ENCODE results near the gene MYL4.
"Not testable (repeated sequence)": the region's sequence is repeated elsewhere in the genome, so short reads cannot be mapped to it uniquely, and the experiment has no call there.

The MYL4 gene

DNA sequence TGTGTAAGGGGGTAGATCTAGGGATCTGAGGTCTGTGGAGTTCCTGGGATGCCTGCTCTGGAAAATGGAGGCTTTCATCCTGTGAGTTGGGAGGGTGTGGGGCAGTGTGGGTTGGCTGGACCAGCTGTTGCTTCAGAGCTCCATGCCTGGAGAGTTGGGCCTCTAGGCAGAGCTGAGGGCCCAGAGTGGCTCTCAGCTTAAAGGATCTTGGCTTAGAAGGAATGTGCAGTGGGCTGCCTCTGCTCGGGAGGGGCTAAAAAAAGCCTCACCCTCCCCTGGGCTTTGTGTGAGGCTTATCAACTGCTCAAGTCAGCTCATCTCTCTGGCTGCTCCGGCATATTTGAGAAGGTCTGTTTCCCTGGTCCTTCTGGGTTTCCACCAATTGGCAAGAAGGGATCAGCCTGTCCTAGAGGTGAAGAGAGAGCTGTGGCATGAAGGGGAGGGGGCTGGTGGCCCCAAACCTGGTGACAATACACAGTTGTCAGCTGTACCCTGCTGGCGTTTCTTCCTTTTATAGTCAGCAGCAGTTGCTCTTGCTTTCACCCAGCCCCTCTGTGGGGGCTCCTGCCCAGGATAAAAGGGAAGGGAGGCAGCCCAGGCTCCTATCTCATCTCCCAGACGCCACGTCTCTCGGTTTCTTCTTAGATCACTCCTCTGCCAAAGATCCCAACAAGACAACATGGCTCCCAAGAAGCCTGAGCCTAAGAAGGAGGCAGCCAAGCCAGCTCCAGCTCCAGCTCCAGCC, at the start of gene MYL4:
Gene MYL4, plus strand, starts transcription at position 605 of the 745 bp plus-strand sequence. Its CDS starts 75 bp downstream, at position 680.
- DNase-seq (ENCODE audit: low read depth in 2 of 2): no peak

DNA sequence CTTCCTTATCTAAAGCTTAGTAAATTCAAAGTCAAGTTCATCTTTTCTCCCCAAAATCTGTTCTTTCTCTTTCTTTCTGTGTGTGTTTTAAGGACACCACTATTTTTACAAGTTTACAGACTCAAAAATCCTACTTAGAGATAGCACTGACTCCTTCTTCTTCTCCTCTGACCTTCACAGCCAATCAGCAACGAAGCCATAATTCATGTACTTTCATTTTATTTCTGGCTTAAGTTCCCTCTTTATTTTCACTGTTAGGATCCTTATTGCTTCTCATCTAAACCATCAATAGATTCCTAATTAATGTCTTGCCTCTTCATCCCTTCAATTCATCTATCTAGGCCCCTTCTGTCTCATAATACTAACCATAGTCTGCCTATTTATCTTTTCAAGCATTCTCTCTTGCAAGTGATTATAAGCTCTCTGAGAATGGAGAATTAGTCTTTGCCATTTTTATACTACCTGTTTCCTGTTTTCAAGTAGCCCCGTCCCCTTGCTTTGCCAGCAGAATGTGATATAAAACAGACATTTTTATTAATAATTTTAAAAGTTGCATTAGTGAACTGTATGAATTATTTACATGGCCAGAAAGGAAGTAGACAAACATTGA, 47.0 kb upstream of the MYL4 start:
- DNase-seq (ENCODE audit: low read depth in 2 of 2): no peak

DNA sequence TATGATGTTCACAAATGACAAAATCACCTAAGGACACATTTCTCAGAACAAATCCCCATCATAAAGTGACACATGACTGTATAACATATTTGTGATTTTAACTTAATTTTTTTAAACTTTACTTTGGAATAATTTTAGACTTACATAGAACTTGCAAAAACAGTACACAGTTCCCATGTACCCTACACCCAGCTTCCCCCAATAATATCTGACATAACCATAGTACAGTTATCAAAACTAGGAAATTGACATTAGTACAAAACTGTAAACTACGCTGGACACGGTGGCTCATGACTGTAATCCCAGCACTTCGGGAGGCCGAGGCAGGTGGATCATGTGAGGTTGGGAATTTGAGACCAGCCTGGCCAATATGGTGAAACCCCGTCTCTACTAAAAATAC, 44.9 kb upstream of the MYL4 start:
- no peak for DNase-seq (ENCODE audit: low read depth in 2 of 2)

DNA sequence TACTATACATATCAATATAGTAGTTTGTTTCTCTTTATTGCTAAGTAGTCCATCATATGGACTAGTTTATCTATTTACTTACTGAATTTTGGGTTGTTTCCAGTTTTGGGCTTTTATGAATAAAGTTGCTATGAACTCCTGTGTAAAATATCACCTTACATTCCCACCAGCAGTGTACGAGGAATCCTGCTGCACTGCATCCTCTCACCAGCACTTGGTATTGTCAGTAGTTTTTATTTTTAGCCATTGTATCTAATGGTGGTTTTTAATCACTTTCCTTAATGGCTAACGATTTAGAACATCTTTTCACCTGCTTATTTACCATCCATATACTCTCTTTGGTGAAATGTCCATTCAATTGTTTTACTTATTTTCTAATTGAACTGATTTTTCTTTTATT, 44.0 kb upstream of the MYL4 start:
- DNase-seq (ENCODE audit: low read depth in 2 of 2): no peak

DNA sequence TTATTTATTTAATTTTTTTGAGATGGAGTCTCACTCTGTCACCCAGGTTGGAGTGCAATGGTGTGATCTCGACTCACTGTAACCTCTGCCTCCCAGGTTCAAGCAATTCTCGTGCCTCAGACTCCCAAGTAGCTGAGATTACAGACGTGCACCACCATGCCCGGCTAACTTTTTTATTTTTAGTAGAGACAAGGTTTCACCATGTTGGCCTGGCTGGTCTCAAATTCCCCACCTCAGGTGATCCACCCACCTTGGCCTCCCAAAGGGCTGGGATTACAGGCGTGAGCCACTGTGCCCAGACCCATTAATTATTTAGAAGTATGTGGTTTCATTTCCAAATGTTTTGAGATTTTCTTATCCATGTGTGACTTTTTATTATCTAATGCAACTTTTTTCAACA, 42.3 kb upstream of the MYL4 start:
- not testable (repeated sequence) for DNase-seq (ENCODE audit: low read depth in 2 of 2)

DNA sequence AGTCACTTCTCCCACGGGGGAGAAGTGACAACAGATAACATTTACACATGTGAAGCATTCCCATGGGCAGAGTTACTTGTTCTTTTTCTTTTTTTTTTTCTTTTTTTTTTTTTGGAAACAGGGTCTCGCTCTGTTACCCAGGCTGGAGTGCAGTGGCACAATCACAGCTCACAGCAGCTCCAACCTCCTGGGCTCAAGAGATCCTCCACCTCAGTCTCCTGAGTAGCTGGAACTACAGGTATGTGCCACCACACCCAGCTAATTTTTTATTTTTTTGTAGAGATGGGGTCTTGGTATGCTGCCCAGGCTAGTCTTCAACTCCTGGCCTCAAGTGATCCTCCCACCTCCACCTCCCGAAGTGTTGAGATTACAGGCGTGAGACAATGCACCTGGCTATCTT, 40.3 kb upstream of the MYL4 start:
- DNase-seq (ENCODE audit: low read depth in 2 of 2): not testable (repeated sequence)

DNA sequence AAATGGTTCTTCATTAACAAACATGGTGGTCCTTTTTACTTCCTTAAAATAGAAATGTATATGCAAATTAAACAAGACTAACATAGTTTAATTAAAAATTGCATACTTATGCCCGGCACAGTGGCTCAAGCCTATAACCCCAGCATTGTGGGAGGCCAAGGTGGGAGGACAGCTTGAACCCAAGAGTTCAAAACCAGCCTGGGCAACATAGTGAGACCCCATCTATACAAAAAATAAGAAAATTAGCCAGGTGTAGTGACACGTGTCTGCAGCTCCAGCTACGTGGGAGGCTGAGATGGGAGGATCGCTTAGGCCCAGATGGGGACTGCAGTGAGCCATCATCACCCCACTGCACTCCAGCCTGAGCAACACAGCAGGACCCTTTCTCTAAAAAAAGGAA, 38.4 kb upstream of the MYL4 start:
- DNase-seq (ENCODE audit: low read depth in 2 of 2): no peak

DNA sequence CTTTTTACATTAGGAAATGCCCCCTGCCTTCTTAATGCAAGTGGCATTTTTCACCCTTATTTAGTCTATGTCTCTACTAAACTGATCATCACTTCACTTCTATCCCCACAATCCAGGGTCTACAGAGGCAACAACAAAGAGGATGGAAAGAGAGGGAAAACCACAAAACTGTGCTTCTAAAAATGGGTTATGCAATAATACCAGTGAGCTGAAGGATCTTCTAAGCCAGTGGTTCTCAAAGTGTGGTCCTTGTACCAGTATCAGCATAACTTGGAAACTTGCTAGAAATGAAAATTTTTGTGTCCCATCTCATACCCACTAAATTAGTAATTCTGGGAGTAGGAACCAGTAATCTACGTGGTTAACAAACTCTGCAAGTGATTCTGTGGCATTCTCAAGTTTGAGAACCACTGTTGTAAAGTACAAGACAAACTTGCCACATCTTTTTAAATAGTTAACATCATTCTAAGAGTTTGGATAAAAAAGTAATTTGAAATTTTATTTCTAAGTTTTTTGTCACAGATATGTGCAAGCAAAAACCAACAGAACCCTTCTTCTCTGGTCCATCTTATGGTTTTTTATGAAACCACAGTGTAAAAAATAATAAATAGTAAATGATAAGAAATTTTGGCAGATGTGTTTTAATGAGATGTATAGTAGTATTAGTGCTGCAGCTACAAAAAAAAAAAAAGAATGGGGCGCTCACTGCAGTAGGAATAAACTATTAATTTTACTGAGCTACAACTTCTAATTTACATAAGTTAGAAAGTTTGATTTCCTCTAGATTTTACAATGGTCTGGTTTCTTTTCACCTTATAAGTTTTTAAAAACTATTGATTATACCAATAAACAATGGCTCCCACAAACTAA, 36.2 kb upstream of the MYL4 start:
- no peak for DNase-seq (ENCODE audit: low read depth in 2 of 2)

DNA sequence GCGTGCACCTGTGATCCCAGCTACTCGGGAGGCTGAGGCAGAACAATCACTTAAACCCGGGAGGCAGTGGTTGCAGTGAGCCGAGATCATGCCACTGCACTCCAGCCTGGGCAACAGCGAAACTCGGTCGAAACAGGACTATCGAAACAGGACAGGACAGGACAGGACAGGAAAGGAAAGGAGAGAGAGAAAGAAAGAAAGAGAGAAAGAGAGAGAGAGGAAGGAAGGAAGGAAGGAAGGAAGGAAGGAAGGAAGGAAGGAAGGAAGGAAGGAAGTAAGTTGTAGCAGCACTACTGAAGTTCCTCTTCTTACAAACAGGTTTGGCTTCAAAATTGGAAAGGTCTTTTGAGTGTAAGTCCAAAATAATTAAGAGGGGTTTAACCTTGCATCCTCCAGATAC, 34.3 kb upstream of the MYL4 start:
- DNase-seq (ENCODE audit: low read depth in 2 of 2): not testable (repeated sequence)

DNA sequence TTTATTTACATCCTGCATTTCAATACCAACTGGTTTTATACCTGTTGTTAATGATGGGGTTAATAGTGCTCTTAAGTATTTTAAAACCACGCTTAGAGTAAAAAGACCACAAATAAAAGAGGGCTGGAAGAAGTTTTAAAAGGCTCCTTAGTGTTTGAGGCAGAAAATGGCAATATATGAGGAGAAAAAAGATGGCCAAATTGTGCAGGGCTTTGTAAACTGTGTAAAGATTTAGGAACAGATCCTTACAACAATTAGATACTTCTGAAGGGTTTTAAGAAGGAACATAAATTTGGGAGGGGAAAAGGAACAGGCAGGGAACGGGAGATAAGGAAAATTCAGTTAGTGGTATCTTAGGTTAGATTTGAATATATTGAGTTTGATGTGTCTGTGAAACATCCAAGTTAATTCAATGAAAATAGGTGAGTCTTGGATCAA, 32.7 kb upstream of the MYL4 start:
- DNase-seq (ENCODE audit: low read depth in 2 of 2): no peak

DNA sequence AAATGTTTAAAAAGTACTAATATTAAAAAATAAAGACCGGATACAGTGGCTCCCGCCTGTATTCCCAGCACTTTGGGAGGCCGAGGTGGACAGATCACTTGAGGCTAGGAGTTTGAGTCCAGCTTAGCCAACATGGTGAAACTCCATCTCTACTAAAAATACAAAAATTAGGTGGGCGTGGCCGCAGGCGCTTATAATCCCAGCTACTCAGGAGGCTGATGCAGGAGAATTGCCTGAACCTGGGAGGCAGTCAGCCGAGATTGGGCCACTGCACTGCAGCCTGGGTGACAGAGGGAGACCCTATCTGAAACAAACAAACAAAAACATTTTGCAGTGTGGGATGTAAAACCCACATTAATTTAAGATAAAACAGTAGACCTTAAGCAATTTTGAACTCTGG, 31.9 kb upstream of the MYL4 start:
- no peak for DNase-seq (ENCODE audit: low read depth in 2 of 2)

DNA sequence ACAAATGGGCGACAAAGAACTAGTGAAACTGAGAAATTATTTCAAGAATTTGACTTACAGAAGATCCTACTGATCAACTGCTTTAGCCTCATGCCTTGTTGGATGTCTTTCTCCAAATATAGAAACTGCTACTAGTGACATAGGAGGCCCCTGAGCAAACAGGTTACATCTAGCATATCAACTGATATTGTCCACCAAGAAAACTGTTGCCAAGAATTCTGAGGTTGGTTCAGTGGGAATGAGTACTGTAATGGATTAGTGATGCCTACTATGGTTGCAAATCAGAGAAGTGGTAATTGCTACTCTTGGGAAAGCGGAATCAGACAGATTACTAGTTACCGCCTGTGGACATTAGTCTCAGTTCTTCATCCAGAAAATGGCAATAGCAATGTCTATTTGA, 30.0 kb upstream of the MYL4 start:
- no peak for DNase-seq (ENCODE audit: low read depth in 2 of 2)

DNA sequence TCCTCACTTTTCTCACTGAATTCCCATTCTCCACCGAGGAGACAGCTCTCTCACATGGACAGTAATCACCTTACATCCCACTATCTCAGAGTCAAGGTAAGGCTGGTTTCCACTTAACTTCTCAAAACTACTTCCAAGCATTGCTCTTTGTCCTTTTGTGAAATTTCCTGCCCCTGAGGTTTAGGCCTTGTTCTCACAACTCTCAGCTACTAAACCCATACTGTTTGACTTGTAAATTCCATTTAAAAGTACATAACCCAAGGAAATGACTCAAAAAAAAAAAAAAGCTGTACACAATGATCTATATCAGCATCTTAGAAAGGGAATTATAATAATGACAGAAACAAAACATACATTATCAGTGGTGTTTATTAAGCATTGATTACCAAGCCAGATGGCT, 28.8 kb upstream of the MYL4 start:
- DNase-seq (ENCODE audit: low read depth in 2 of 2): no peak

DNA sequence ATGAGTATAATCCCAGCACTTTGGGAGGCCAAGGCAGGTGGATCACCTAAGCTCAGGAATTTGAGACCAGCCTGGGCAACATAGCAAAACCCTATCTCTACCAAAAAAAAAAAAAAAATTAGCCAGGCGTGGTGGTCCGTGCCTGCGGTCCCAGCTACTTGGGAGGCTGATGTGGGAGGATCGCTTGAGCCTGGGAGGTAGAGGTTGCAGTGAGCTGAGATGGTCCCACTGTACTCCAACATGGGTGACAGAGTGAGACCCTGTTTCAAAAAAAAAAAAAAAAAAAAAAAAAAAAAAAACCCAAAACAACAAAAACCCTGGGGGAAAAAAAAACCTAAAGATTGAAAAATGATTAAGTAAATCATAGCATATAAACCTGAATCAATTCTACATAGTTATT, 28.2 kb upstream of the MYL4 start:
- not testable (repeated sequence) for DNase-seq (ENCODE audit: low read depth in 2 of 2)

DNA sequence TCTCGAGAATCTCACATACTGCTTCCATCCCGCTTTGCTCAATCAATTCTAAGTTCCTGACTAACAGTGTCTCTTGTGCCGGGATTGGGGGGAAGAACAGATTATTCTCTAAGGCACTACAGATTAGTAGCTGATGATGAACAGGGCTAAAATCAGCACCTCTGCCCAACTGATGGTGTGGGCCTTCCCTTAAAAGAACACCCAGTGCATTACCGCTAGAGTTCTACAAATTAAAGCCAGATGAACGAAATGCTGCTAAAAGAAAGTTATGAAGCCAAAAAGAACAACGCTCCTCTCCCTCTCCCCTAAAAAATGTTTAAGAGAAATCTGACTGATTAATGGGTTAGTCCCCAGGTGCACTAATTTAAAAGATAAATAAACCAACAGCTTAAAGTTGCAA, 24.5 kb upstream of the MYL4 start:
- DNase-seq (ENCODE audit: low read depth in 2 of 2): no peak

DNA sequence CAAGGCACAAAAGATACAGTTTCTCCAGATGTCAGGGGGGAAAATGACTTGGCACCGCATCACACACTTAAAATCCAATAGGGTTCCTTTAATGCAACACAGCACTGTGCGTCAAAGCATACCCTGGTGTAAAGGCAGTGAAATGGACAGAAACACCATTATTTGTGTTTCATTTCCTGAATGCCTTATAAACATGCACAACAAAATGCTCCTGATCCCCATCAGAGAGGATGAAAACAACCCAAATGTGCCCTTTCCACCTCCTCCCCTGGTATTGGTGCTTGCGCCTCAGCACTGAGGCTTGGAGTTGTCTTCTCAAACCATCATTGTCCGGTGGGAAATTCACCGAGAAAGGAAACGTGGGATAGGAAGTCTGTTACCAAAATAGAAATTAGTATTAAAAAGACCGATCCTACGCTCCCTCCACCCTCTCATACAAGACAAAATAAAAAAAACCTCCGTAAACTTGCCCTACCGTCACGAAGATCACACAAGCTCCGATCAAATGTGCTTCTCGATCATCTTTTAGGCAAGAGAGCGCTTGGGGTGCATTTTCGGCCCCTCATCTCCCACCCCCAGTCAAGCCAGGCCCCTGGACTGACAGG, 20.8 kb upstream of the MYL4 start:
- no peak for DNase-seq (ENCODE audit: low read depth in 2 of 2)

DNA sequence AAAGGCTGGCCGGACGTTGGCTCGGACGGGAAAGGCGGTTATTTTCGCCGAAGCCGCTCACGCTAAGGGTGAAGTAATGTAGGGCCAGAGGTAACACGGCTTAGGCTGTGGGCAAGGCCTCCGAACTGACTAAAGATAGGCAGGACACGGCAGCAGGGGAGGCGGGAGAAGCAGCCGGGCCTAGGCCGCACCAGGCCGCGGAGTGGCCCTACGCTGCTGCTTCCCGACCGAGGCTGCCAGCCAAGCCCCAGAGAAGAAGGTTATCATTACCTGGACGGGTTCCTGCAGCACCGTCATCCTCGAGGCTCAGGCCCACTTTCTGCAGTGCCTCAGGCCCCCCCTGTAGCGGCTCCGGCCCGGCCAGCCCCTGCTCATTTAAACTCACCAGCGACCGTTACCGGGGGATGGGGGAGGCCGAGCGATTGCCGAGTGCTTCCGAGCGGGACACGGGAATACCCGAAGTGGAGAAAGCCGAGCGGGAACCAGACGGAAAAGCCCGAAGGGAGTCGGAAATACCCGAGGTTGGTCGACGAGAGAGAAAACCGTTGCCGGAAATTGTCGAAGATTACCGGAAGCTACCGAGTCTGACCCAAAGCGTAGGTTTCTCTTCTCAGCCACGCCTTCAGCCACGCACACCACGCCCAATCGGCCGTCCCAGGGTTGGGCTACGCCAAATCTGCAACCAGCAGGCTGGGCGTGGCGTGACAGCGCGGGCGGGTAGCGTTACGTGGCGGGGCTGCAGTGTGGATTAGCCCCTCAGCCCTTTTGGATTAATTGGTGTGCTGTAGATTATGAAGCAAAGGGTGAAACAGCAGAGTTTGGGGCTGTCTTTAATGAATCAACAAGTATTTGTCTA, 20.0 kb upstream of the MYL4 start, which contains the start of gene CDC27:
Gene CDC27, minus strand, starts transcription at position 420 of the 856 bp plus-strand sequence. Its CDS starts 123 bp downstream, at position 297.
- peak; percentile 99 for DNase-seq (ENCODE audit: low read depth in 2 of 2)

DNA sequence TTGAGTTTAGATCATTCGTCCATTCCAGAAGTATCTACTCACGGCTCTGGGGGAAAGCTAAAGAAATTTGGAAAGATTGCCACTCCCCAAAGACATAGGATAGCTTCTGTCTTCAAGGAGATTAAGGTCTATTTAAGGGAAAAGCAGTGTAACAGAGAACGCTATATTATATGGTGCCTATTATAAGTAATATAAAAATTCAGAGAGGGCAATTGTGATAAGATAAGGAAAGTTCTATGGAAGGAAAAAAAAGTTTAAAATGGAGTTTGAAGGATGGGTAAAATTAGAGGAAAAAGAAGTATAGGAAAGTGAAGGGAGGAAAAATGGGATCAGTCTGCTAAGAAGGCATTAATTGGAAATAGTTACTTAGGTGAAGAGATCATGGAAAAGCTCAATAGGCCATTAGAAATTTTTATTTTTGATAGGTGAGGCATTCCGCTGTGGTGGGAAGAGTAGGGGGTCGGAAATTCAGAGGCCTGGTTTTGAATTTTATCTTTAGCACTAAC, 19.4 kb upstream of the MYL4 start:
- no peak for DNase-seq (ENCODE audit: low read depth in 2 of 2)

DNA sequence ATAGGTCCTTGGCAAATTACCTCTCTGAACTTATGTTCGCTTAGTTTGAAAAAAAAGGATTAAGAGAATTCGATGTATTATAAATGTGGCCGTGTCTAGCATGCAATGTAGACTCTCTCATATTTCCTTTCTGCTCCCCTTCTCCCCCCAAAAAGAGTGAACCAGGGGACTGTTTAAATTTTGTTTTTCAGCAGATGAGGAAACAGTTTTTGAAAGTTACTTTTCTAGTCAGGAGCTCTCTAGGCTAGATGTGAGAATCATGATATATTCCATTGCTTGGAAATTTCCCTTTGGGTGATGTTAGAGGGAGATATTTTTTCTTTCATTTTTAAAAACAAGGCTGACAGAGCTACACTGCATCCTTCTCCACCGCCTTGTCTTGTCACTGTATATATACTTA, 18.9 kb upstream of the MYL4 start:
- DNase-seq (ENCODE audit: low read depth in 2 of 2): no peak

DNA sequence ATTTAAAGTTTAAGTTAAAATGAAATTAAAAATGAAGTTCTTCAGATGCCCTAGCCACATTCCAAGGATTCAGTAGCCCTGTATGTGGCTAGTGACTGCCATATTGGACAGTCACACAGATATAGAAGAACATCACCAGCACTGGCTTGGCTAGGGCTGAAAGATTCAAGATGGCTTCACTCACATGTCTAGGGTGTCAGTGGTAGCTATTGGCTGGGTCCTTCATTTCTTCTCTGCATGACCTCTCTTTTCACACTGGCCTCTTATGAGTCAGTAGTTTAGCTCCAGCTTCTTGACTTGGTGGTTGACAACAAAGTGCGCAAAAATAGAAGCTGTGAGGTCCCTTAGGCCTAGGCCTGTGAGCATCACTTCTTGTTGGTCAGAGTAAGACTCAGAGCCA, 18.4 kb upstream of the MYL4 start:
- no peak for DNase-seq (ENCODE audit: low read depth in 2 of 2)

DNA sequence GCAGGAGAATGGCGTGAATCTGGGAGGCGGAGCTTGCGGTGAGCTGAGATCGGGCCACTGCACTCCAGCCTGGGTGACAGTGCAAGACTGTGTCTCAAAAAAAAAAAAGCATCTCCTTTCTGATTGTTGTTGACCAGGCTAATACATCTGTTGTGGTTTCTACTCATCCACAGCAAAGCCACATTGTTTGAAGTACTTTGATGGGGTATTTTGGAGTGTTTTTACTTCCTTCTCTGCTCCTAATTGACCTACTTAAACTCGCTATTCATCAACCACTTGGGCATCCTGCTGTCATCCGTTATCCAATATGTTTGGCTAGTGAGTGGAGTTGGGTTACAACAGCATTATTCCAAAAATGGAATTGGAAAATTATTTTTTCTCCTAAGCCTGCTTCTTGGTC, 16.6 kb upstream of the MYL4 start:
- no peak for DNase-seq (ENCODE audit: low read depth in 2 of 2)
